NCI-H82 treated with DMSO at 0.1 percent for 48 hours (cell line): ENCODE measurements around the gene APBB1IP.
"Not testable (repeated sequence)": the region's sequence is repeated elsewhere in the genome, so short reads cannot be mapped to it uniquely, and the experiment has no call there.

Source experiments
- DNase-seq: peaks from one replicate; lab custom pipeline; 2025; ENCODE audit not compliant: unreplicated experiment; lab: John Stamatoyannopoulos, UW

The APBB1IP gene

GRCh38 chr10:26475386-26475785, 37.2 kb downstream of the APBB1IP start:
- no peak for DNase-seq

GRCh38 chr10:26477501-26477900, 39.4 kb downstream of the APBB1IP start:
- DNase-seq = no peak

GRCh38 chr10:26478061-26478460, 39.9 kb downstream of the APBB1IP start:
- DNase-seq = no peak

- no peak for DNase-seq
Observed at GRCh38 chr10:26479766-26480492, 41.8 kb downstream of the APBB1IP start.

- no peak for DNase-seq
Observed at GRCh38 chr10:26481315-26481692, 43.2 kb downstream of the APBB1IP start.

GRCh38 chr10:26481914-26482550, 43.9 kb downstream of the APBB1IP start:
- no peak for DNase-seq

- DNase-seq = no peak
Observed at GRCh38 chr10:26483554-26483953, 45.4 kb downstream of the APBB1IP start.

GRCh38 chr10:26485150-26485941, 47.2 kb downstream of the APBB1IP start:
- DNase-seq = no peak

GRCh38 chr10:26486304-26486703, 48.2 kb downstream of the APBB1IP start:
- no peak for DNase-seq

GRCh38 chr10:26486990-26487850, 49.1 kb downstream of the APBB1IP start:
- DNase-seq = no peak

- no peak for DNase-seq
Observed at GRCh38 chr10:26488344-26488743, 50.2 kb downstream of the APBB1IP start.

- DNase-seq = no peak
Observed at GRCh38 chr10:26489081-26489480, 50.9 kb downstream of the APBB1IP start.

- not testable (repeated sequence) for DNase-seq
Observed at GRCh38 chr10:26490367-26490766, 52.2 kb downstream of the APBB1IP start.

- no peak for DNase-seq
Observed at GRCh38 chr10:26491276-26491675, 53.1 kb downstream of the APBB1IP start.

GRCh38 chr10:26491934-26492333, 53.8 kb downstream of the APBB1IP start:
- DNase-seq = no peak

GRCh38 chr10:26492725-26493124, 54.6 kb downstream of the APBB1IP start:
- DNase-seq = not testable (repeated sequence)

GRCh38 chr10:26494018-26494417, 55.9 kb downstream of the APBB1IP start:
- DNase-seq = no peak

GRCh38 chr10:26499426-26499825, 61.3 kb downstream of the APBB1IP start:
- DNase-seq = no peak

- DNase-seq = no peak
Observed at GRCh38 chr10:26502986-26503385, 64.8 kb downstream of the APBB1IP start.

GRCh38 chr10:26503911-26504310, 65.8 kb downstream of the APBB1IP start:
- DNase-seq = no peak

- not testable (repeated sequence) for DNase-seq
Observed at GRCh38 chr10:26504429-26504828, 66.3 kb downstream of the APBB1IP start.
